GM23338 (cell line): ENCODE measurements around the gene CYTH3. TPM values are rescaled to one million over a fixed set of nuclear protein-coding genes. Genes with fewer than 3 reads are reported as not detected.

Experiments
- ATAC-seq: fragments of 200-7000 bp; cut with Tn5 transposase; 3 replicates; pipeline ENCODE4 v1.9.1; 2020
- DNase-seq: peaks from one replicate; pipeline ENCODE4 v3.0.0-alpha.2; 2015; ENCODE audit warnings: low spot score
- H2AFZ ChIP-seq: fragments of 200-600 bp; sonication (generic); 2 replicates; pipeline ENCODE4 v1.8.0; 2016; ENCODE audit warnings: antibody characterized with exemption, mild to moderate bottlenecking, moderate library complexity
- H3F3A ChIP-seq: fragments of 200-600 bp; sonication (generic); replicated peaks from 2 replicates; pipeline ENCODE4 v1.8.0; 2017; ENCODE audit warnings: antibody characterized with exemption, mixed run types, low read depth
- H3K27ac ChIP-seq: fragments of 200-600 bp; sonication (generic); 2 replicates; pipeline ENCODE4 v1.6.1; 2016; ENCODE audit warnings: low read depth
- H3K27me3 ChIP-seq: fragments of 200-600 bp; sonication (generic); 2 replicates; pipeline ENCODE4 v1.8.0; 2016; ENCODE audit warnings: mild to moderate bottlenecking, mixed run types, moderate library complexity; ENCODE audit not compliant: insufficient read depth
- H3K36me3 ChIP-seq: fragments of 200-600 bp; sonication (generic); 2 replicates; pipeline ENCODE4 v1.8.0; 2016; ENCODE audit warnings: mild to moderate bottlenecking; ENCODE audit not compliant: insufficient read depth
- H3K4me1 ChIP-seq: fragments of 200-600 bp; sonication (generic); 2 replicates; pipeline ENCODE4 v1.8.0; 2016; ENCODE audit warnings: mild to moderate bottlenecking, moderate library complexity; ENCODE audit not compliant: insufficient read depth
- H3K4me2 ChIP-seq: fragments of 200-600 bp; sonication (generic); 2 replicates; pipeline ENCODE4 v1.7.1; 2017; ENCODE audit warnings: mixed run types
- H3K4me3 ChIP-seq: fragments of 200-600 bp; sonication (generic); 2 replicates; pipeline ENCODE4 v1.6.1; 2016; ENCODE audit warnings: mixed run types
- H3K79me2 ChIP-seq: fragments of 200-600 bp; sonication (generic); replicated peaks from 2 replicates; pipeline ENCODE4 v1.8.0; 2017; ENCODE audit warnings: mild to moderate bottlenecking; ENCODE audit not compliant: insufficient read depth
- H3K9me2 ChIP-seq: fragments of 200-600 bp; sonication (generic); 2 replicates; pipeline ENCODE4 v1.8.0; 2017; ENCODE audit not compliant: insufficient read depth
- H4K20me1 ChIP-seq: fragments of 200-600 bp; sonication (generic); replicated peaks from 2 replicates; pipeline ENCODE4 v1.8.0; 2017; ENCODE audit warnings: mild to moderate bottlenecking; ENCODE audit not compliant: insufficient read depth
- H3K27ac Mint-ChIP-seq: 2 replicates; pipeline ENCODE4 v1.8.0; 2020; ENCODE audit warnings: inconsistent platforms, mild to moderate bottlenecking, moderate library complexity, mixed read lengths
- H3K27me3 Mint-ChIP-seq: 3 replicates; pipeline ENCODE4 v1.8.0; 2022; ENCODE audit warnings: low read depth, mild to moderate bottlenecking, moderate library complexity, mixed read lengths, inconsistent platforms; ENCODE audit not compliant: insufficient read depth, poor library complexity
- H3K36me3 Mint-ChIP-seq: 3 replicates; pipeline ENCODE4 v1.8.0; 2021; ENCODE audit warnings: low read depth, mild to moderate bottlenecking, inconsistent platforms, moderate library complexity, mixed read lengths
- H3K4me1 Mint-ChIP-seq: 3 replicates; pipeline ENCODE4 v1.8.0; 2020; ENCODE audit warnings: mild to moderate bottlenecking, inconsistent platforms, mixed read lengths
- H3K4me3 Mint-ChIP-seq: 3 replicates; pipeline ENCODE4 v1.8.0; 2021; ENCODE audit warnings: moderate library complexity, mild to moderate bottlenecking, inconsistent platforms, mixed read lengths
- H3K9me3 Mint-ChIP-seq: 3 replicates; pipeline ENCODE4 v1.8.0; 2020; ENCODE audit warnings: moderate library complexity, mild to moderate bottlenecking, inconsistent platforms, mixed read lengths
- CREB1 ChIP-seq: fragments of 250-450 bp; sonication (Bioruptor Pico); IDR thresholded peaks from 2 replicates; pipeline ENCODE4 v1.5.0; 2020; ENCODE audit warnings: low read depth, mild to moderate bottlenecking, moderate library complexity
- CTCF ChIP-seq, 2 experiments: fragments of 200-600 bp in 1 of 2; sonication (generic) in 1 of 2; conservative IDR thresholded peaks; 2 replicates each; pipeline versions ENCODE4 v1.5.1 to v1.6.1; 2016 to 2017; ENCODE audit warnings: antibody characterized with exemption in 2 of 2, low read depth in 2 of 2, mild to moderate bottlenecking in 2 of 2, moderate library complexity in 1 of 2
- EZH2 ChIP-seq: fragments of 200-600 bp; sonication (generic); IDR thresholded peaks from one replicate; pipeline ENCODE4 v1.8.0; 2017; ENCODE audit warnings: antibody characterized with exemption, mild to moderate bottlenecking, low read depth; ENCODE audit not compliant: unreplicated experiment
- EZH2phosphoT487 ChIP-seq: fragments of 200-600 bp; sonication (generic); IDR thresholded peaks from one replicate; pipeline ENCODE4 v1.8.1; 2018; ENCODE audit warnings: antibody characterized with exemption; ENCODE audit not compliant: unreplicated experiment
- JUNB ChIP-seq: IDR thresholded peaks from one replicate; pipeline ENCODE4 v1.6.1; 2016; ENCODE audit warnings: antibody characterized with exemption; ENCODE audit not compliant: unreplicated experiment
- REST ChIP-seq: IDR thresholded peaks from one replicate; pipeline ENCODE4 v1.6.1; 2018; ENCODE audit warnings: antibody characterized with exemption; ENCODE audit not compliant: unreplicated experiment
- STAT1 ChIP-seq: IDR thresholded peaks from one replicate; pipeline ENCODE4 v1.6.1; 2016; ENCODE audit warnings: antibody characterized with exemption; ENCODE audit not compliant: unreplicated experiment
- ZNF114 ChIP-seq: fragments of 250-450 bp; sonication (Bioruptor Pico); IDR thresholded peaks from 2 replicates; pipeline ENCODE4 v1.5.0; 2020; ENCODE audit warnings: mild to moderate bottlenecking, moderate library complexity
- ZNF331 ChIP-seq: fragments of 250-450 bp; sonication (Bioruptor Pico); IDR thresholded peaks from 2 replicates; pipeline ENCODE4 v1.5.0; 2020; ENCODE audit warnings: low read depth, mild to moderate bottlenecking, moderate library complexity
- ZNF462 ChIP-seq: fragments of 250-450 bp; sonication (Bioruptor Pico); IDR thresholded peaks from 2 replicates; pipeline ENCODE4 v1.5.0; 2020; ENCODE audit warnings: mild to moderate bottlenecking, moderate library complexity
- polyA plus RNA-seq: library from polyadenylated mRNA; unstranded; fragments of >200 nt; fragmentation: Nextera tagmentation; extraction: Ambion mirVana; gene quantifications from 2 replicates; pipeline ENCODE4 v1.2.1, GENCODE V29; 2016
- total RNA-seq: library from RNA; depleted of rRNA; stranded (reverse); fragments of >200 nt; shearing (Covaris generic); gene quantifications from 2 replicates; pipeline ENCODE4 v1.2.3, GENCODE V29; 2014

CYTH3 gene
- total and polyA plus RNA-seq, 2 experiments from 2014 or later = 4.6 to 15.3 TPM

- Histone ChIP-seq H3K9me2 (no peaks in the 10 kb centered on the region), H3K4me1 (no peaks in the 10 kb centered on the region), H4K20me1 (no peaks in the 10 kb centered on the region), H2AFZ (no peak overlapping the region), H3K36me3 (no peaks in the 10 kb centered on the region), H3K27ac (no peak overlapping the region), H3K79me2 (no peaks in the 10 kb centered on the region), H3K27me3 (no peaks in the 10 kb centered on the region), H3F3A (no peaks in the 10 kb centered on the region), H3K4me2 (no peak overlapping the region), H3K4me3 (no peak overlapping the region)
- ATAC-seq (no peak), DNase-seq (no peak)
- Mint-ChIP-seq H3K9me3 (peaks cover 21% of the 10 kb centered on the region), H3K27me3 (peaks cover 2% of the 10 kb centered on the region), H3K4me1 (no peaks in the 10 kb centered on the region), H3K27ac (no peak overlapping the region), H3K36me3 (peaks cover 9% of the 10 kb centered on the region), H3K4me3 (no peak overlapping the region; the same call in 2 of the 3 replicates)
- TF ChIP-seq CTCF (conservative IDR thresholded peaks at IDR 0.05; ENCODE audit: low read depth in 2 of 2) (no peak), CREB1 (no peak), ZNF331 (CRISPR knock-in tag) (no peak), JUNB (no peak), ZNF114 (CRISPR knock-in tag) (no peak), EZH2 (no peak), ZNF462 (CRISPR knock-in tag) (no peak), EZH2phosphoT487 (no peak), REST (no peak), STAT1 (no peak)
Measured at GRCh38 chr7:6284461-6285360, 12.3 kb upstream of the CYTH3 start.
